Thyroid gland (tissue), 4 donors: Measurements from ENCODE around the gene TBC1D2B. TPM values are rescaled to one million over a fixed set of nuclear protein-coding genes. Genes with fewer than 3 reads are reported as not detected.

Experiments
- DNase-seq, 2 donors: peaks; one replicate each; pipeline ENCODE4 v3.0.0-alpha.2; 2019
- H3K27ac ChIP-seq, 3 donors: fragments of 200-600 bp; sonication (generic); 1 replicate in 2 of 3; 2 replicates in 1 of 3; pipeline ENCODE4 v1.5.1; 2016 to 2019; ENCODE audit warnings: mild to moderate bottlenecking in 1 of 3, moderate library complexity in 1 of 3
- H3K27me3 ChIP-seq: fragments of 200-600 bp; sonication (generic); one replicate; pipeline ENCODE4 v1.5.1; 2019
- H3K36me3 ChIP-seq, 2 donors: fragments of 200-600 bp; sonication (generic); one replicate each; pipeline ENCODE4 v1.5.1; 2016 to 2019
- H3K4me1 ChIP-seq, 2 donors: fragments of 200-600 bp; sonication (generic); one replicate each; pipeline ENCODE4 v1.5.1; 2017 to 2019
- H3K4me3 ChIP-seq, 3 donors: fragments of 200-600 bp; sonication (generic); replicated peaks in 1 of 3; 1 replicate in 2 of 3; 2 replicates in 1 of 3; pipeline ENCODE4 v1.5.1; 2016; ENCODE audit warnings: mild to moderate bottlenecking in 1 of 3
- H3K9me3 ChIP-seq: fragments of 200-600 bp; sonication (generic); one replicate; pipeline ENCODE4 v1.5.1; 2017
- CTCF ChIP-seq, 6 experiments: fragments of 200-600 bp in 3 of 6; fragments of 450-650 bp in 3 of 6; sonication (generic) in 3 of 6; IDR thresholded peaks; one replicate each; pipeline ENCODE4 v1.5.1; 2016 to 2019; ENCODE audit warnings: antibody characterized with exemption in 6 of 6, mild to moderate bottlenecking in 2 of 6, inconsistent platforms in 1 of 6, moderate library complexity in 1 of 6
- POLR2A ChIP-seq, 2 donors: fragments of 450-650 bp; IDR thresholded peaks; one replicate each; pipeline ENCODE4 v1.6.1; 2017; ENCODE audit warnings: antibody characterized with exemption in 2 of 2, mild to moderate bottlenecking in 2 of 2, moderate library complexity in 1 of 2
- WGBS, 2 donors: methylation state at CpG; one replicate each; pipeline ENCODE4 v1.1.5; 2017; 5-methylcytosine and 5-hydroxymethylcytosine counted together
- intact Hi-C: fragments of 100-400 bp; cut with DNase I; formaldehyde crosslinking; loops from one replicate; pipeline ENCODE4 v1.15.1; 2023
- total RNA-seq, 4 donors: library from RNA; depleted of rRNA; stranded (reverse); fragments of >200 nt; gene quantifications; one replicate each; pipeline ENCODE4 v1.2.3, GENCODE V29; 2016

Gene TBC1D2B
- total RNA-seq, 4 donors from 2014 or later: 32.8 to 54.0 (median 40.1) TPM

GRCh38 chr15:78054518-78054917 lies 23.0 kb downstream of the TBC1D2B start:
- WGBS, 2 donors: 85% methylated on average over 2 of the region's 2 CpGs
- Histone ChIP-seq H3K9me3 (no peaks in the 10 kb centered on the region), H3K36me3 (no peaks in the 10 kb centered on the region), H3K27ac (no peak overlapping the region), H3K4me1 (peaks cover 72 to 92% of the 10 kb centered on the region in 2 donors), H3K4me3 (no peak overlapping the region), H3K27me3 (no peaks in the 10 kb centered on the region)
- intact Hi-C loops: no loop called here
- DNase-seq: no peak
- TF ChIP-seq POLR2A (IDR thresholded peaks at IDR 0.05) (no peak), CTCF (IDR thresholded peaks at IDR 0.05) (no peak)

- WGBS, 2 donors: 37 to 39% methylated on average over 5 of the region's 5 CpGs
- H3K4me1 ChIP-seq: peaks cover 80 to 92% of the 10 kb centered on the region in 2 donors
- peak overlapping the region; percentile 62 to 82 (median 72) for H3K27ac ChIP-seq
- H3K4me3 ChIP-seq: no peak overlapping the region
- no peaks in the 10 kb centered on the region for H3K27me3 ChIP-seq
- intact Hi-C loops: no loop called here
- no peaks in the 10 kb centered on the region for H3K9me3 ChIP-seq
- no peaks in the 10 kb centered on the region for H3K36me3 ChIP-seq
- DNase-seq: peak; percentile 74 to 76
- no peak for TF ChIP-seq CTCF (IDR thresholded peaks at IDR 0.05)
- TF ChIP-seq POLR2A (IDR thresholded peaks at IDR 0.05): no peak
Observed at GRCh38 chr15:78052545-78052944, 25.0 kb downstream of the TBC1D2B start.

- H3K4me1 ChIP-seq: peaks cover 82 to 92% of the 10 kb centered on the region in 2 donors
- no peaks in the 10 kb centered on the region for H3K9me3 ChIP-seq
- no peaks in the 10 kb centered on the region for H3K27me3 ChIP-seq
- TF ChIP-seq CTCF (IDR thresholded peaks at IDR 0.05) (no peak), POLR2A (IDR thresholded peaks at IDR 0.05) (no peak)
- DNase-seq: peak; percentile 78 to 84
- H3K36me3 ChIP-seq: no peaks in the 10 kb centered on the region
- intact Hi-C loops: no loop called here
- peak overlapping the region; percentile 62 to 82 (median 72) for H3K27ac ChIP-seq
- H3K4me3 ChIP-seq: no peak overlapping the region
Observed at GRCh38 chr15:78052001-78052401, 25.5 kb downstream of the TBC1D2B start.

- H3K27me3 ChIP-seq: no peaks in the 10 kb centered on the region
- H3K36me3 ChIP-seq: no peaks in the 10 kb centered on the region
- WGBS, 2 donors: 72 to 80% methylated on average over 3 of the region's 3 CpGs
- peak overlapping the region; percentile 62 to 82 (median 72) for H3K27ac ChIP-seq
- TF ChIP-seq POLR2A (IDR thresholded peaks at IDR 0.05): no peak
- TF ChIP-seq CTCF (IDR thresholded peaks at IDR 0.05): no peak
- H3K4me3 ChIP-seq: no peak overlapping the region
- intact Hi-C loops: no loop called here
- peaks cover 82 to 92% of the 10 kb centered on the region in 2 donors for H3K4me1 ChIP-seq
- no peak for DNase-seq
- H3K9me3 ChIP-seq: no peaks in the 10 kb centered on the region
Observed at GRCh38 chr15:78051596-78051995, 25.9 kb downstream of the TBC1D2B start.

GRCh38 chr15:78050826-78051225 lies 26.7 kb downstream of the TBC1D2B start:
- no peaks in the 10 kb centered on the region for H3K27me3 ChIP-seq
- no peaks in the 10 kb centered on the region for H3K36me3 ChIP-seq
- 69 to 84% methylated on average over 1 of the region's 1 CpG for WGBS, 2 donors
- no peak overlapping the region for H3K4me3 ChIP-seq
- intact Hi-C loops: no loop called here
- TF ChIP-seq CTCF (IDR thresholded peaks at IDR 0.05) (no peak), POLR2A (IDR thresholded peaks at IDR 0.05) (no peak)
- H3K27ac ChIP-seq: peak overlapping the region; percentile 17 to 72 (median 52)
- no peaks in the 10 kb centered on the region for H3K9me3 ChIP-seq
- no peak for DNase-seq
- H3K4me1 ChIP-seq: peaks cover 77 to 88% of the 10 kb centered on the region in 2 donors
